SK-N-SH (cell line): ENCODE data around the gene LY6G6C. TPM values are rescaled to one million over a fixed set of nuclear protein-coding genes. Genes with fewer than 3 reads are reported as not detected.

Source experiments
- CTCF ChIA-PET: fragments of 300-600, 350-600 bp; formaldehyde crosslinking; extraction: SDS; loops from one replicate; lab custom pipeline; 2021; lab: Yijun Ruan, JAX
- POLR2A ChIA-PET: fragments of 350-600 bp; sonication (Branson Sonifier 250); formaldehyde crosslinking; extraction: SDS; loops from one replicate; lab custom pipeline; 2020; ENCODE audit warnings: antibody characterized with exemption, inconsistent platforms; lab: Yijun Ruan, JAX
- DNase-seq: peaks from one replicate; pipeline ENCODE4 v3.0.0; 2012
- H2AFZ ChIP-seq: fragments of 200-600 bp; sonication (generic); 2 replicates; pipeline ENCODE4 v1.8.1; 2016; ENCODE audit warnings: antibody characterized with exemption, mild to moderate bottlenecking, low read depth
- H3F3A ChIP-seq: fragments of 200-600 bp; sonication (generic); replicated peaks from 2 replicates; pipeline ENCODE3; 2016; ENCODE audit warnings: antibody characterized with exemption, mild to moderate bottlenecking; ENCODE audit not compliant: insufficient read depth
- H3K27ac ChIP-seq, 2 experiments: fragments of 200-500 bp in 1 of 2; fragments of 200-600 bp in 1 of 2; sonication (Bioruptor generic) in 1 of 2; sonication (generic), shearing (Covaris generic) in 1 of 2; 2 replicates each; pipeline versions ENCODE4 v1.5.1 to v1.6.1; 2014 to 2016; ENCODE audit warnings: low read depth in 2 of 2, inconsistent platforms in 1 of 2, low read length in 1 of 2, mild to moderate bottlenecking in 1 of 2, mixed read lengths in 1 of 2
- H3K27me3 ChIP-seq: fragments of 200-600 bp; sonication (generic), shearing (Covaris generic); 2 replicates; pipeline ENCODE4 v1.6.1; 2016; ENCODE audit warnings: mixed run types; ENCODE audit not compliant: insufficient read depth
- H3K36me3 ChIP-seq, 2 experiments: fragments of 200-500 bp in 1 of 2; fragments of 200-600 bp in 1 of 2; sonication (Bioruptor generic) in 1 of 2; sonication (generic) in 1 of 2; replicated peaks in 1 of 2; 2 replicates each; pipeline versions ENCODE3 to v1.5.1; 2014 to 2016; ENCODE audit warnings: low read length in 1 of 2, mild to moderate bottlenecking in 1 of 2; ENCODE audit not compliant: insufficient read depth in 2 of 2, control insufficient read depth in 1 of 2
- H3K4me1 ChIP-seq, 2 experiments: fragments of 200-500 bp in 1 of 2; fragments of 200-600 bp in 1 of 2; sonication (Bioruptor generic) in 1 of 2; sonication (generic), shearing (Covaris generic) in 1 of 2; 2 replicates each; pipeline versions ENCODE4 v1.5.1 to v1.6.1; 2014 to 2016; ENCODE audit warnings: low read depth in 1 of 2, low read length in 1 of 2, mixed run types in 1 of 2; ENCODE audit not compliant: insufficient read depth in 2 of 2, control insufficient read depth in 1 of 2
- H3K4me2 ChIP-seq: fragments of 200-600 bp; sonication (generic), shearing (Covaris generic); 2 replicates; pipeline ENCODE4 v1.6.1; 2017; ENCODE audit warnings: mixed run types
- H3K4me3 ChIP-seq, 2 experiments: fragments of 200-500 bp in 1 of 2; fragments of 200-600 bp in 1 of 2; sonication (Bioruptor generic) in 1 of 2; sonication (generic), shearing (Covaris generic) in 1 of 2; 2 replicates each; pipeline versions ENCODE4 v1.5.1 to v1.8.1; 2014 to 2016; ENCODE audit warnings: low read depth in 2 of 2, inconsistent platforms in 1 of 2, low read length in 1 of 2, mild to moderate bottlenecking in 1 of 2, mixed read lengths in 1 of 2, moderate library complexity in 1 of 2
- H3K79me2 ChIP-seq: fragments of 200-600 bp; sonication (generic); 2 replicates; pipeline ENCODE4 v1.8.1; 2017; ENCODE audit warnings: mild to moderate bottlenecking; ENCODE audit not compliant: insufficient read depth
- H3K9ac ChIP-seq: fragments of 200-600 bp; sonication (generic); 2 replicates; pipeline ENCODE4 v1.6.1; 2017; ENCODE audit warnings: mixed run types
- H3K9me2 ChIP-seq: fragments of 200-600 bp; sonication (generic); 2 replicates; pipeline ENCODE4 v1.6.1; 2017; ENCODE audit warnings: mixed run types
- H3K9me3 ChIP-seq: fragments of 200-600 bp; sonication (generic); 2 replicates; pipeline ENCODE4 v1.6.1; 2017; ENCODE audit warnings: mixed run types, mild to moderate bottlenecking, moderate library complexity
- H4K20me1 ChIP-seq: fragments of 200-600 bp; sonication (generic); 2 replicates; pipeline ENCODE4 v1.6.1; 2017; ENCODE audit warnings: mild to moderate bottlenecking, mixed run types; ENCODE audit not compliant: insufficient read depth
- CTCF ChIP-seq: fragments of 200-600 bp; sonication (generic); IDR thresholded peaks from 2 replicates; pipeline ENCODE4 v1.6.1; 2017; ENCODE audit warnings: antibody characterized with exemption, mild to moderate bottlenecking, moderate library complexity
- ELF1 ChIP-seq: IDR thresholded peaks from 2 replicates; pipeline ENCODE4 v1.4.0; 2012
- EP300 ChIP-seq, 2 experiments: IDR thresholded peaks; 2 replicates each; pipeline versions ENCODE4 v1.4.0 to v1.6.1; 2012; ENCODE audit warnings: borderline replicate concordance in 1 of 2, low read depth in 1 of 2, low read length in 1 of 2
- EZH2phosphoT487 ChIP-seq: fragments of 200-600 bp; sonication (generic); IDR thresholded peaks from 2 replicates; pipeline ENCODE4 v1.6.1; 2017; ENCODE audit warnings: low read depth, mixed run types, mild to moderate bottlenecking, antibody characterized with exemption, moderate library complexity, borderline replicate concordance
- FOXJ3 ChIP-seq: sonication (generic); formaldehyde crosslinking; IDR thresholded peaks from 2 replicates; pipeline ENCODE4 v1.5.1; 2020; ENCODE audit warnings: mild to moderate bottlenecking, missing genetic modification reagents
- GABPA ChIP-seq: IDR thresholded peaks from 2 replicates; pipeline ENCODE4 v1.4.0; 2012; ENCODE audit warnings: low read depth, mild to moderate bottlenecking
- IRF3 ChIP-seq: fragments of 150-350 bp; IDR thresholded peaks from 2 replicates; pipeline ENCODE4 v1.6.1; 2016; ENCODE audit warnings: mild to moderate bottlenecking, low read depth, low read length
- JUND ChIP-seq: IDR thresholded peaks from 2 replicates; pipeline ENCODE4 v1.4.0; 2012
- MAX ChIP-seq: IDR thresholded peaks from 2 replicates; pipeline ENCODE4 v1.4.0; 2012; ENCODE audit warnings: low read depth
- NFIC ChIP-seq: IDR thresholded peaks from 2 replicates; pipeline ENCODE4 v1.4.0; 2012; ENCODE audit warnings: borderline replicate concordance
- NRF1 ChIP-seq: IDR thresholded peaks from 2 replicates; pipeline ENCODE4 v1.6.1; 2012; ENCODE audit warnings: low read depth, mild to moderate bottlenecking, low read length
- PBX3 ChIP-seq: IDR thresholded peaks from 2 replicates; pipeline ENCODE4; 2012
- POLR2AphosphoS5 ChIP-seq: IDR thresholded peaks from 2 replicates; pipeline ENCODE4 v1.6.1; 2012; ENCODE audit warnings: low read depth, low read length
- RCOR1 ChIP-seq: fragments of 150-350 bp; IDR thresholded peaks from 2 replicates; pipeline ENCODE4 v1.6.1; 2017; ENCODE audit warnings: antibody characterized with exemption, low read length
- REST ChIP-seq: IDR thresholded peaks from 2 replicates; pipeline ENCODE4 v1.6.1; 2012; ENCODE audit warnings: mild to moderate bottlenecking, low read depth, low read length, moderate library complexity
- RXRA ChIP-seq: IDR thresholded peaks from 2 replicates; pipeline ENCODE4 v1.4.0; 2012; ENCODE audit warnings: low read depth, mild to moderate bottlenecking, borderline replicate concordance
- SMC3 ChIP-seq: IDR thresholded peaks from 2 replicates; pipeline ENCODE4 v1.6.1; 2012; ENCODE audit warnings: low read depth, low read length, improper control_type of control experiment
- TAF1 ChIP-seq: IDR thresholded peaks from 2 replicates; pipeline ENCODE4 v1.6.1; 2012; ENCODE audit warnings: low read depth, mild to moderate bottlenecking, low read length, moderate library complexity, borderline replicate concordance
- USF1 ChIP-seq: IDR thresholded peaks from 2 replicates; pipeline ENCODE4 v1.4.0; 2012; ENCODE audit warnings: low read depth, borderline replicate concordance
- YY1 ChIP-seq: IDR thresholded peaks from 2 replicates; pipeline ENCODE4 v1.4.0; 2012; ENCODE audit warnings: low read depth, mild to moderate bottlenecking
- WGBS: methylation state at CpG from one replicate; pipeline ENCODE4 v1.1.6; 2017; ENCODE audit warnings: low lambda C conversion rate; 5-methylcytosine and 5-hydroxymethylcytosine counted together
- polyA plus RNA-seq, 3 experiments: library from polyadenylated mRNA; depleted of rRNA; stranded (reverse); fragments of >200 nt; gene quantifications; 2 replicates each; pipeline ENCODE4 v1.2.3, GENCODE V29; 2012

Gene LY6G6C
- polyA plus RNA-seq, 1 of the 3 experiments (the other 2 are of a cell fraction) = not detected

GRCh38 chr6:31765559-31765909 lies 44.0 kb upstream of the LY6G6C start:
- CTCF ChIA-PET = interaction anchor here (0.7 to 2.3 kb wide), 5 partner anchors 26 to 98 kb away, joined by 3 to 12 read pairs (median 5); partner anchors contain the start of gene DDAH2
- 79% methylated on average over 6 of the region's 9 CpGs for WGBS
- no peaks in the 10 kb centered on the region for H3K36me3 ChIP-seq
- H3K9me3 ChIP-seq = no peaks in the 10 kb centered on the region
- TF ChIP-seq TAF1 (no peak), EZH2phosphoT487 (no peak), EP300 (IDR thresholded peaks at IDR 0.05; ENCODE audit: borderline replicate concordance in 1 of 2, low read depth in 1 of 2, low read length in 1 of 2) (no peak), RCOR1 (no peak), IRF3 (no peak), REST (no peak), GABPA (no peak), YY1 (no peak), PBX3 (no peak), RXRA (no peak), SMC3 (no peak)
- TF ChIP-seq, all 33 proteins: peak for 0
- H3F3A ChIP-seq = peaks cover 2% of the 10 kb centered on the region
- no peak overlapping the region for H3K4me3 ChIP-seq
- H3K9me2 ChIP-seq = no peaks in the 10 kb centered on the region
- no peak overlapping the region for H2AFZ ChIP-seq
- no peak for DNase-seq
- H3K27ac ChIP-seq = no peak overlapping the region
- H3K27me3 ChIP-seq = no peaks in the 10 kb centered on the region
- POLR2A ChIA-PET = interaction anchor here (0.6 to 1.2 kb wide), 2 partner anchors 24 to 50 kb away, joined by 3 read pairs; partner anchors contain the start of genes HSPA1A and HSPA1L
- H3K9ac ChIP-seq = no peak overlapping the region
- H3K4me2 ChIP-seq = no peak overlapping the region
- H3K4me1 ChIP-seq = peaks cover 0 to 8% of the 10 kb centered on the region in 2 experiments; a peak in 1 of 4 replicates
- H3K79me2 ChIP-seq = no peaks in the 10 kb centered on the region
- H4K20me1 ChIP-seq = no peaks in the 10 kb centered on the region

GRCh38 chr6:31764198-31764597 lies 42.7 kb upstream of the LY6G6C start:
- Histone ChIP-seq H3K9me2 (no peaks in the 10 kb centered on the region), H4K20me1 (no peaks in the 10 kb centered on the region), H3K27ac (no peak overlapping the region), H3K27me3 (no peaks in the 10 kb centered on the region), H3F3A (peaks cover 2% of the 10 kb centered on the region), H3K79me2 (no peaks in the 10 kb centered on the region), H3K4me1 (peaks cover 0 to 8% of the 10 kb centered on the region in 2 experiments; a peak in 1 of 4 replicates), H3K4me3 (no peak overlapping the region), H3K9ac (no peak overlapping the region), H3K4me2 (no peak overlapping the region), H3K36me3 (no peaks in the 10 kb centered on the region), H3K9me3 (no peaks in the 10 kb centered on the region), H2AFZ (no peak overlapping the region)
- DNase-seq = no peak
- POLR2A ChIA-PET = no interaction called here
- CTCF ChIA-PET = no interaction called here
- WGBS = 86% methylated on average over 3 of the region's 4 CpGs
- TF ChIP-seq FOXJ3 (CRISPR knock-in tag) (no peak), MAX (no peak), NRF1 (no peak), POLR2AphosphoS5 (no peak), USF1 (no peak), JUND (no peak), RCOR1 (no peak), EZH2phosphoT487 (no peak), NFIC (no peak), CTCF (no peak), EP300 (IDR thresholded peaks at IDR 0.05; ENCODE audit: borderline replicate concordance in 1 of 2, low read depth in 1 of 2, low read length in 1 of 2) (no peak), ELF1 (no peak)
